GM19035 (cell line): Measurements from ENCODE around the gene LCLAT1.

Source experiments
- ATAC-seq: cut with Tn5 transposase; IDR thresholded peaks from one replicate; pipeline ENCODE4 v1.9.1; 2021; ENCODE audit not compliant: unreplicated experiment

Gene LCLAT1

DNA sequence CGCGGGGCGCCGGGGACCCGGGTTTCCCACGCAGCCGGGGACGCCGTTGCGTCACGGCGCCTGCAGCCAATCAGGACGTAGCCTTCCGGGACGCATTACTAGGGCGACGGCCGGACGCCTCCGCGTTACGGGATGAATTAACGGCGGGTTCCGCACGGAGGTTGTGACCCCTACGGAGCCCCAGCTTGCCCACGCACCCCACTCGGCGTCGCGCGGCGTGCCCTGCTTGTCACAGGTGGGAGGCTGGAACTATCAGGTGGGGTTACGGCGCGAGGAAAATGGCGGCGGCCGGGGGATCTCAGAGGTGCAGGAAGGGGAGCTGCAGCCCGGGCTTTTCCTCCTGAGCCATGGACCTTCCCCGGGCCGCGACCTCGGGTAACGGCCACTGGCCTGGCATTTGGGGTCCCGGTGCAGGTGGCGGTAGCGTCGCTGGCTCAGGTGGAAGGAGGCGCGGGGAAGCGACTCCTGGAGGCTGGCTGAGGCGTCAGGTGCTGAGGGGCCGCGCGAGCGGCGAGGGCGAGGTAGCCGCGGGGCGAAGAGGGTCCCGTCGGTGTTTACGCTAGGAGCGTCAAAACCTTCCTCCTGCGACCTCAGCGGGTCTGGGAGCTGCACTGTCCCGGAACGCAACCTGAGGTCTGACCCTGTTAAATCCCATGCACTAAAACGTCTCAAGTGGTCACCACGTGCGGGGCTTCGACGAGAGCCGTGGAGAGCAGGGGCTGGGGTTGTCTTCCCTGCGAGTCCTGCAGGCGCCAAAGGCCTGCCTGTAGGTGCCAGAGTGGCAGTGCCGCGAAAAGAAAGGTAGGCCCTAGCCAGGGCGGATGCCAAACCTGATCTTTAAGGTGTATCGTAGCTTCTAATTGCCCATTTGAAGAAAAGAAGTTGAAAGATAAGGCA, at the start of gene LCLAT1:
Gene LCLAT1 (plus strand): TSS at position 98 of the 897 bp plus-strand sequence. CDS start 78,345 bp downstream, outside the sequence.
- ATAC-seq, result peak; percentile 97

GRCh38 chr2:30398084-30398873, 48.8 kb upstream of the LCLAT1 start:
- ATAC-seq, result no peak

DNA sequence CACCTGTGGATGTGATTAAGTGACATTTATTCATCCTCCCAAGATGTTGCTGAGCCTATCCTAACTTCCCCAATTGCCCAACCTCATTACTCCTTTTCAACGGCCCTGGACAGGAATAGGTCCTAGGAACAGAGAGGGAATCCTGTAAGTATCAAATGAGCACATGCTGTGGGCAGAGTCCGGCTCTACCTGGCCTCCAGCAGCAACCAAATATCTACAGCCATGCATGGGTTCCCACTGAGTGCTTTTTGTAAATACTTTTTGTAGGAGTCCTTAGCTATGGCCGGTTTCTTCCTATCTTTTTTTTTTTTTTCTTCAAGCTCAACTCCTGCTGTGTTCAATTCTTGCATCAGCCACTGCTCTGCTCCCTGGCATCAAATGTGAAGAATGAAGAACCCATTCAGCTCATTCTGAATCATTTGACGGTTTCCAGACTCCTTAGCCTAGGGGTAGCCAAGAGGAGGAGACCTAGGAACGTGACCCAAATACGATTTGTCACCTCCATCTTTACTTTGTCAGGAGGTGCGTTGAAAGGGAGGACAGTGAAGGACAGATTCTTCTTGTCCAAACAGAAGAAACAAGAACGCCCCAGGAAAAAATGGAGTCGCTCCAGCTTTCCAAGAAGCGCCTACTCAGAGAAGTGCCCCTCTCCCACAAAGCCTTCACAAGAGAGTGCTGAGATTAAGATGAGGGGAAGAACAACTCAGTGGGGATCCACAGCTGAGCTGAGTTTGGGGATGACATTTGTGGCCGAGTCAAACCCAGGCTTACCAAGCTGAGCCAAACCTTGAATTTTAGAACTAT, 46.7 kb upstream of the LCLAT1 start:
- ATAC-seq, result no peak

GRCh38 chr2:30402441-30403182, 44.4 kb upstream of the LCLAT1 start:
- no peak for ATAC-seq

GRCh38 chr2:30403592-30404312, 43.3 kb upstream of the LCLAT1 start:
- ATAC-seq, result no peak

DNA sequence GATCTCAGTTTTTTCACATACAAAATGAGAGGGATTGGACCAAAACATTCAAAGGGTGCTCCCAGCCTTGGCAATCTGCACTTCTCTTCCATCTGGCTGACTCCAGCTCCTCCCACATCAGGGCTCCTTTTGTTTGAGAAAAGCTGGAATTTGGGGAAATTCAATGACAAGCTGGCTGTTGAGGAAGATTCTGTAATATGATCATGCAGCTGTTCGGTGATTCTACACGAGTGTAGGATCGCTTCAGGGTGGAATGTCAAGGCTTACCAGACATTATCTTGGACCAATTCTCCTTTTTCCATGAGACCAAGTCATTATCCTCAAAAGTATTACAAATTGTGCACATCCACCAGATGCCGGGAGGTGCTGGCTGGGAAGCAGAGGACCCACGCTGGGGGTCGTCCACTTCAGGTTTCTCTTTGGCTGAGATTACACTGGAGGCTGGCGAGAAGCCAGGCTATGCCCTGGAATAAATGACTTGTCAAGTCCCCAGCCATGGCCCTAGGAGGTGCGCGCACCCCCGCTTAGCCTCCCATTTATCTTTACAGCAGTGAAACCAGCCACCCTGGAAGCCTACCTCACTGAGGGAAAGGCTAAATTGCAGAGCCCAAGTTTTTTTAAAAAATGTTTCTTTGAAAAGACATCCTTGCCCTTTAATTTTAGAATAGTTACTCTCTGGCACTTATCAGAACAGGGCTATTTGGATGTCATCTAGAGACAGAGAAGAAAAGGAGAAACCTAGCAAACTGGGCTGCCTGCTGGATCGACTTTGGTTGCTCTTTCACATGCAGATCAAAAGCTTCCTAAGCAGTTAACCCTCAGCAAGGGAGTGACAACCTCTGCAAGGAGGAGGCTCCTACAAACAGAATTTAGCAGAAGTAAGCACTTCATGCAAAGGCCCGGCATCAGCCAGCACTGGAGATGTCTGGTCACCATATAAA, 42.5 kb upstream of the LCLAT1 start:
- ATAC-seq, result no peak

GRCh38 chr2:30405260-30405605, 41.8 kb upstream of the LCLAT1 start:
- no peak for ATAC-seq

DNA sequence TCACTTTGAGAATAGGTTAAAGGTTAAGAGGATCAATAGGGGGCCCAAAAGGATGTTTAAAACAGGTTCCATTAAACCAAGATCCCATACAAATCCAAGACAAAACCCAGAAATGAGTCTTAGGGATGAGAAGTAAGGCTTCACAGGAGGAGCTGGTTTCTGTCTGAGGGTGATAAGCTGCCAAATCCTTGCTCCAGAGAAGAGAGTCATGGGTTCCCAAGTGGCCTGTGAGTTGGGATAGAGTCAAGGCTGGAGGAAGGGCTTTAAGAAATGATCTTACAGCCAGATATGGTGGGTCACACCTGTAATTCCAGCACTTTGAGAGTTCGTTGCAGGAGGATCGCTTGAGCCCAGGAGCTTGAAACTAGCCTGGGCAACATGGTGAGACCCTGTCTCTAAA, 40.2 kb upstream of the LCLAT1 start:
- ATAC-seq, result no peak

DNA sequence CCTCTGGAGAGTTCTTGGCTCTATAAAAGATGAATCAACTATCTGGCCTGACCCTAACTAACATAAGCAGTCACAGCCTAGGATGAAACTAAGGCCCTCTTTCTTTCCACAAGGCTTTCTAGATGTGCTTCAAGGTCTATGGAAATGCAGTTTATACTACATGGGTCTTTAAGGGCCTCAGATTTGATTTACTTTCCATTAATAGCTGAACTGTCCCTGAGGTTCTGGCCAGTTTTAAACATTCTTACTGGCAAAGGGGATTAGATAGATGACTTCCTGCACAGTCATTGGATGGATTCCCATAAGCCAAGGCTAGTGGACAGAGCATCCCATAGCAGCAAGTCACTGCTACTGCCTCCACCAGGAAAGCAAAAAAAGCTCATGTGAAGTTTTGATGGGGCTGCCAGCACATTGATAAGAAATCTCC, 38.1 kb upstream of the LCLAT1 start:
- no peak for ATAC-seq

DNA sequence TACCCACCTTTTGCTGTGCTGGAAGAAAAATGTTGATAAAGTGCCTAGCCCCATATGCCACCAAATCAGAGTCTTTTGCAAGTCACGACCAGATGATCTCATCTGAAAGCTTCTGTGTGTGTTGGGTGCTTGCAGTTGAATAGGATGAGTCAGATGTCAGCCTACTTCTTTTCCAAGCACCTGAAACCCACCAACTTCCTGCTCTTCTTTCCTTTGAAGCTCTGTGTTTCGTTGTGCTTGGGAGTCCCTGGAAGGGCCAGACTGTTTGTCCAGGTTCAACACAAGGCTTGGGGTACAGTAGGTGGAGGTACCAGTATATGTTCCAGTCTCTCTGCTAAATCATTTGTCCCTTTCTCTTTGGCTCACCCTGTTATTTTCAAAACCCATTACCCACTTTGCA, 36.8 kb upstream of the LCLAT1 start:
- no peak for ATAC-seq

- no peak for ATAC-seq
Observed at GRCh38 chr2:30412047-30412683, 34.9 kb upstream of the LCLAT1 start.

DNA sequence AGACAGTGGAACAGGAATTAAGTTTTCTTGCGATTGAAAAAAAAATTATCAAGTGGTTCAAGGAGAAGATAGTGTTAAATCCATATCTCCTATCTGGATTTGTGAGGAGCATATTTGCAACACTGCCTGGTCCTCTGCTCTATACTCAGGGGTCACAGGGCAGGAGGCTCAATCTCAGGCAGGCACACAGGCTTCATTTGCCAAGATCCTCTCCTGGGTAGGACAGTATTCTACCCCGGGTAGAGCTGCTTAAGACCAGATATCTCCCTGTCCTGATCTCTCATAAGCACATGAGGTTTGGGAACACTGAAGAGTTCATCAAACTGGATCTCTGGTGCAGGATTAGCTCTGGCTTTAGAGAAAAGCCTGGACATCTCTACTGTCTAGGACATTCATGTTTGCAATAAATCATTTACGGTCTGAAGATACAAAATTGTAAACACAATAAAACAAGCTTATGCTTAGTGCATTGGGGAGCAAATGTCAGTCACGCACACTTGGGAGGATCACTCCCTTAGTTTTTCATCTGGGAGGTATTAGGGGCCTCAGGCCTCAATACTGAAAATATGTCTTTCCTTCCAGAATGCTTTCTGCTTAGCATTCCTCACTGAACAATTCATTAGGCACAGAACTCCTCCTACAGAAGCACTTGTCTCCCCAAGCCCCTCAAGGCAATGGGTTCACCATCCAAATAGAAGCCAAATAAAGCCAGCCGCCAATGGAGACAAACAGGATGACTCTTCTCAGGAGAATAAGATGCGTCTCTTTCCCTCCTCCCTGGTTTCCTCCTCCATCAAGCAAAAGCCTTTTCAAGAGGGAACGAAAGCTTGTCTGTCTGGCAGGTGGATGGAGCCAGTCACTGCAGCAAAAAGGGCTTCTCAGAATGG, 34.1 kb upstream of the LCLAT1 start:
- ATAC-seq, result no peak

DNA sequence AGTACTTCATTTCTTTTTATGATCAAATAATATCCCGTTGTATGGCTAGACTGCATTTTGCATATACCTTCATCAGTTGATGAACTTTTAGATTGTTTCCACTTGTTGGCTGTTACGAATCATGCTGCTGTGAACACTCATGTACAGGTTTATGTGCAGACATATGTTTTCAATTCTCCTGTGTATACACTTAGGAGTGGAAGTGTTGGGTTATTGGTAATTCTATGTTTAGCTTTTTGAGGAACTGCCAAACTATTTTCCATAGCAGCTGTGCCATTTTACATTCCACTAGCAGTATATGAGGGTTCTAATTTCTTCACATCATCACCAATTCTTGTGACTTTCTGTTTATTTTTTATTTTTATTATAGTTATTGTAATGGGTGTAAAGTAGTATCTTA, 32.1 kb upstream of the LCLAT1 start:
- no peak for ATAC-seq

DNA sequence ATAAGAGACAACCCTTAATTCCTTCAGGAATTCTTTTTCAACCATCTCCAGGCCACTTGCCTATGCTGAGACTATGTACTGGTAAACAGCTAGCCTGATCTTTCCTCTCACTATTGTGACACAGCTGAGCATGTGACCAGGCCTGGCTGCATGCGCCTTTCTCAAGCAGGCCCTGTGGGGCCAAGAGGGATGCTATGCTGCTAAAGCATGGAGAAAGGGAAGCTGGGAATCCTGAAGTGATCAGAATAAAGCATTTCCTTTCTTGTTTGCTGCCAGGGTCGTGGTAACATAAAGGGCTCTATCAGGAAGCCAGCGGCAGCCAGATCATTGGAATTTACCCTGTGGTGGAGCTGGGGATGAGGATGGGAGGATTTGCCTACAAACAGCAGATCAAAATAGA, 29.8 kb upstream of the LCLAT1 start:
- no peak for ATAC-seq

DNA sequence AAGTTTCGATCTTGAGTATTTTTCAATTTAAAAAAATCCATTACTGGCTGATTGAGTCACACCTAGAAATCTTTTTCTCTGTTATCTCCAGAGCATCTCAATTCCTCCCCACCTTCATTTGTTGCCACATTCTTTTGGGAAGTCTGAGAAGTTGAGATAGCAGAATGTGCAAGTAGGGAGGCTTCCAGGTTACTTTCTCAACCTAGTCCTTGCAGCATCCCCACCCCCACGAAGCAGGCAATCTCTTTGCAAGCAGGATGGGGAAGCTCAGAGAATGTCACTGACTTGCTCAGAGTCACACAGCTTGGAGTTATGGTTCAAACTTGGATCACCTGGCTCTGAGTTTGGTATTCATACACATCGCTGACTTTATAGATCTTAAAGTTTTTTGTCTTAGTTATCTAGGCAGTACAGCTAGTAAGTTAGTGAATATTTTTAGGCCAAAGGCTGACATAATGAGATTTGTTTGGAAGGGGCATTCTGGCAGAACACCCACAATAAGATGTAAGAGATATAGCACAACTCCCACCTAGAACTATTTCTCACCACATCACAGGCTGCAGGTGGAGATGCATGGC, 25.9 kb upstream of the LCLAT1 start:
- no peak for ATAC-seq

GRCh38 chr2:30421604-30422443, 25.2 kb upstream of the LCLAT1 start:
- ATAC-seq, result peak; percentile 56
